ENCODE results near the gene KLF14. TPM values are rescaled to one million over a fixed set of nuclear protein-coding genes. Genes with fewer than 3 reads are reported as not detected.
"Not testable (repeated sequence)": the region's sequence is repeated elsewhere in the genome, so short reads cannot be mapped to it uniquely, and the experiment has no call there.

KLF14 gene
- total and polyA plus RNA-seq, 7 experiments from 2014 or later = 0.37 TPM; not detected in 6

DNA sequence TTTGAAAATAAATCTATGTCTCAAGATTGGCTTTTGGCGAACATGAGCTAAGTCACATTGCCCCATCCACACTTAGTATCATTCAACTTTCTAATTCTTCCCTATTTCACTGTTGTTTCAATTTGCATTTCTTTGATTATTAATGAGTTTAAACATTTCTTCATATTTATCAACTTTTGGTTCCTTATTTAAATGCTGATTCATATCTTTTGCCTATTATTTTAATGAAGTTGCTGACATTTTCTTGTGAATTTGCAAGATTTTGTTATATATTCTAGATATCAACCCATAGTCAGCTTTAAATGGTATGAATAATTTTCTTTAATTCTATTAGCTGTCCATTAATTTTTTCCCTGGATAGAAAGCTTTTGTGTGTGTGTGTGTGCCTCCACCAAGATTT is 33.2 kb downstream of the KLF14 start:
- no peak overlapping the region for H3K4me3 Mint-ChIP-seq
- no peak for DNase-seq
- peaks cover 4 to 14% (median 7%) of the 10 kb centered on the region in 5 donors for H3K27me3 Mint-ChIP-seq
- Histone ChIP-seq H3K27me3 (ENCODE audit: control insufficient read depth in 2 of 2, insufficient read depth in 2 of 2, low read length in 2 of 2) (no peaks in the 10 kb centered on the region), H3K4me1 (ENCODE audit: control insufficient read depth in 2 of 2, insufficient read depth in 2 of 2, low read length in 2 of 2) (no peaks in the 10 kb centered on the region), H3K9me3 (ENCODE audit: control insufficient read depth in 2 of 3, low read length in 3 of 3) (no peaks in the 10 kb centered on the region), H3K4me3 (ENCODE audit: low read length) (no peak overlapping the region), H3K27ac (ENCODE audit: low read depth, low read length) (no peak overlapping the region), H3K36me3 (ENCODE audit: control insufficient read depth in 2 of 3, insufficient read depth in 3 of 3, low read length in 3 of 3) (no peaks in the 10 kb centered on the region)
- ATAC-seq = no peak
- ChIA-PET CTCF (no interaction called here), POLR2A (no interaction called here)
- H3K4me1 Mint-ChIP-seq = no peaks in the 10 kb centered on the region
- H3K9me3 Mint-ChIP-seq = peaks cover 0 to 4% (median 2%) of the 10 kb centered on the region in 11 donors
- intact Hi-C loops (cut with micrococcal nuclease) = no loop called here
- no peak overlapping the region for H3K27ac Mint-ChIP-seq
- H3K36me3 Mint-ChIP-seq = no peaks in the 10 kb centered on the region

DNA sequence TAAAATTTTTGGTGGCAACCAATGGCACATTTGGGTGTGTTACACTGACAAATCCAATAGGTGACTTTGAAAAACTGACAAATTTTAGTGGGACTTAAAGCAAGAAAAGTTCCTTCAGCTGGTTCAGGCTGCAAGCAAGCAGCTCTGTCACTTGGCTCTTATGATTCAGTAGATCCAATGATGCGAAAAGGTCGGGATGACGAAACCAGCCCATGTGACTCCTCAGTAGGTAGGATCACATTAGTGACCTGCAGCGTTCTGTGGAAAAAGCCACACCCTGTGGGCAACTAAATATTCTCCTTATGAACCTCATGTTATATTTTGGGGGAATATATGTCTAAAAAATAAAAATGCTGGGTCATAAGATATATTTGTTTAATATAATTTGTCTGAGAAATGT is 34.3 kb downstream of the KLF14 start:
- CTCF ChIA-PET = no interaction called here
- Histone ChIP-seq H3K4me3 (ENCODE audit: low read length) (no peak overlapping the region), H3K36me3 (ENCODE audit: control insufficient read depth in 2 of 3, insufficient read depth in 3 of 3, low read length in 3 of 3) (no peaks in the 10 kb centered on the region), H3K4me1 (ENCODE audit: control insufficient read depth in 2 of 2, insufficient read depth in 2 of 2, low read length in 2 of 2) (no peaks in the 10 kb centered on the region), H3K27ac (ENCODE audit: low read depth, low read length) (no peak overlapping the region), H3K9me3 (ENCODE audit: control insufficient read depth in 2 of 3, low read length in 3 of 3) (no peaks in the 10 kb centered on the region), H3K27me3 (ENCODE audit: control insufficient read depth in 2 of 2, insufficient read depth in 2 of 2, low read length in 2 of 2) (no peaks in the 10 kb centered on the region)
- POLR2A ChIA-PET = no interaction called here
- H3K27ac Mint-ChIP-seq = no peak overlapping the region
- H3K27me3 Mint-ChIP-seq = peaks cover 4 to 13% (median 8%) of the 10 kb centered on the region in 5 donors
- no peak overlapping the region for H3K4me3 Mint-ChIP-seq
- no peak for DNase-seq
- peaks cover 0 to 4% (median under 1%) of the 10 kb centered on the region in 11 donors for H3K9me3 Mint-ChIP-seq
- intact Hi-C loops (cut with micrococcal nuclease) = loop anchor here in 1 of 2 donors (5.0 kb wide), 1 partner anchor 457 kb away; no protein-coding TSS in a partner anchor
- H3K36me3 Mint-ChIP-seq = no peaks in the 10 kb centered on the region
- no peaks in the 10 kb centered on the region for H3K4me1 Mint-ChIP-seq
- no peak for ATAC-seq

DNA sequence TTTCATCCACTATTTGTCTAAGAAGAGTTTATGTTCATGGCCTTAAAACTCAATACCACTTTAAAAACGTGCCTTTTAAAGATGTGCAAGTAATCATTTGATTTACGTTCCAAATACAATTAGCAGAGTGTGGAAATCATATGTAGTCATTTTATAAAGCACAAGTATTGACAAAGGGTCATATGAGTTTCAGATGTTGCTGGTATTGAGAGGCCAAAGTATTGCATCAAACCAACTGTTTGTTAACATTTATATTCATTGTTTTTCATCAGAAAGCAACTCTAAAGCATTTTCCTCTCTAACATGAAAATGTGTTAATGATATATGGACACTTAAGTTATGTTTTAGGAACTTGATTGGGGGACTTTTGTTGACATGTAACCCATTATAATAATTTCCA is 36.2 kb downstream of the KLF14 start:
- no peak overlapping the region for H3K4me3 Mint-ChIP-seq
- H3K9me3 Mint-ChIP-seq = peaks cover 0 to 2% (median 0%) of the 10 kb centered on the region in 11 donors
- Histone ChIP-seq H3K9me3 (ENCODE audit: control insufficient read depth in 2 of 3, low read length in 3 of 3) (no peaks in the 10 kb centered on the region), H3K36me3 (ENCODE audit: control insufficient read depth in 2 of 3, insufficient read depth in 3 of 3, low read length in 3 of 3) (no peaks in the 10 kb centered on the region), H3K27ac (ENCODE audit: low read depth, low read length) (no peak overlapping the region), H3K4me1 (ENCODE audit: control insufficient read depth in 2 of 2, insufficient read depth in 2 of 2, low read length in 2 of 2) (no peaks in the 10 kb centered on the region), H3K4me3 (ENCODE audit: low read length) (no peak overlapping the region), H3K27me3 (ENCODE audit: control insufficient read depth in 2 of 2, insufficient read depth in 2 of 2, low read length in 2 of 2) (no peaks in the 10 kb centered on the region)
- H3K36me3 Mint-ChIP-seq = no peaks in the 10 kb centered on the region
- ChIA-PET POLR2A (no interaction called here), CTCF (no interaction called here)
- peaks cover 0 to 10% (median 4%) of the 10 kb centered on the region in 5 donors for H3K27me3 Mint-ChIP-seq
- DNase-seq (no peak), ATAC-seq (no peak)
- no peak overlapping the region for H3K27ac Mint-ChIP-seq
- intact Hi-C loops (cut with micrococcal nuclease) = loop anchor here in 1 of 2 donors (5.0 kb wide), 1 partner anchor 456 kb away; no protein-coding TSS in a partner anchor
- H3K4me1 Mint-ChIP-seq = no peaks in the 10 kb centered on the region

DNA sequence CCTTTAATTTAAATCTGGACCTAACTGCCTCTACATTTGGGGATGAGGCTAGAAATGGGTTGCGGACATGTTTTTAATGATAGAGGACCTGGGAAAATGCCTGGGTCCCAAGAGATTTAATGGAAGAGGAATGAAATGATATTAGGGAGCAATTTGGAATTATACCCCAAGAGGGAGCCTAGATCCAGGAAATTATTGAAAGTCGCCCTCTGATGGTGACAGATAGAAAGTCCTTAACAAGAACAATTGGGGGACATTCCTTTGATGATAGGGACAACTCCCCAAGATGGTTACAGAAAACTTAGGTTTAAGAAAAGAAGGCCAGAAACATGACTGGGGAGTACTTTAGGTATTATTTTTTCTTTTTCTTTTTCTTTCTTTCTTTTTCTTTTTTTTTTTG is 38.2 kb downstream of the KLF14 start:
- Histone ChIP-seq H3K4me1 (ENCODE audit: control insufficient read depth in 2 of 2, insufficient read depth in 2 of 2, low read length in 2 of 2) (no peaks in the 10 kb centered on the region), H3K36me3 (ENCODE audit: control insufficient read depth in 2 of 3, insufficient read depth in 3 of 3, low read length in 3 of 3) (no peaks in the 10 kb centered on the region), H3K4me3 (ENCODE audit: low read length) (no peak overlapping the region), H3K27ac (ENCODE audit: low read depth, low read length) (no peak overlapping the region), H3K27me3 (ENCODE audit: control insufficient read depth in 2 of 2, insufficient read depth in 2 of 2, low read length in 2 of 2) (no peaks in the 10 kb centered on the region), H3K9me3 (ENCODE audit: control insufficient read depth in 2 of 3, low read length in 3 of 3) (no peaks in the 10 kb centered on the region)
- CTCF ChIA-PET = no interaction called here
- Mint-ChIP-seq H3K27me3 (peaks cover 0 to 10% (median 4%) of the 10 kb centered on the region in 5 donors), H3K4me3 (no peak overlapping the region), H3K36me3 (peaks cover 0 to 7% (median 4%) of the 10 kb centered on the region in 5 donors), H3K27ac (no peak overlapping the region), H3K9me3 (peaks cover 0 to 16% (median 8%) of the 10 kb centered on the region in 11 donors), H3K4me1 (no peaks in the 10 kb centered on the region)
- POLR2A ChIA-PET = no interaction called here
- intact Hi-C loops (cut with micrococcal nuclease) = loop anchor here (1.0 to 5.0 kb wide), 2 partner anchors 454 kb away; no protein-coding TSS in a partner anchor
- ATAC-seq = no peak
- peak in 1 of 9 donors; percentile 13 for DNase-seq

DNA sequence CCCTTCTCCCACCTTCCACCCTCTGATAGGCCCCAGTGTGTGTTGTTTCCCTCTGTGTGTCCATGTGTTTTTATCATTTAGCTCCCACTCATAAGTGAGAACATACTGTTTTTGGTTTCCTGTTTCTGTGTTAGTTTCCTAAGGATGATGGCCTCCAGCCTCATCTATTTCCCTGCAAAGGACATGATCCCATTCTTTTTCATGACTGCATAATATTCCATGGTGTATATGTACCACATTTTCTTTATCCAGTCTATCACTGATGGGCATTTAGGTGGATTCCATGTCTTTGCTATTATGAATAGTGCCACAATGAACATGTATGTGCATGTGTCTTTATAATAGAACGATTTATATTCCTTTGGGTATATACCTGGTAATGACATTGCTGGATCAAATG is 41.6 kb downstream of the KLF14 start:
- H3K4me3 Mint-ChIP-seq; H3K4me3 ChIP-seq (ENCODE audit: low read length); H3K4me1 ChIP-seq (ENCODE audit: control insufficient read depth in 2 of 2, insufficient read depth in 2 of 2, low read length in 2 of 2); H3K36me3 ChIP-seq (ENCODE audit: control insufficient read depth in 2 of 3, insufficient read depth in 3 of 3, low read length in 3 of 3); H3K27ac Mint-ChIP-seq; H3K27me3 ChIP-seq (ENCODE audit: control insufficient read depth in 2 of 2, insufficient read depth in 2 of 2, low read length in 2 of 2); ATAC-seq; H3K27ac ChIP-seq (ENCODE audit: low read depth, low read length); H3K4me1 Mint-ChIP-seq; DNase-seq; CTCF ChIA-PET; POLR2A ChIA-PET; H3K36me3 Mint-ChIP-seq; H3K27me3 Mint-ChIP-seq; intact Hi-C loops (cut with micrococcal nuclease): not testable (repeated sequence)
- H3K9me3 ChIP-seq (ENCODE audit: control insufficient read depth in 2 of 3, low read length in 3 of 3) = peaks cover 0 to 22% (median 5%) of the 10 kb centered on the region in 3 experiments
- peaks cover 0 to 21% (median 15%) of the 10 kb centered on the region in 11 donors for H3K9me3 Mint-ChIP-seq

DNA sequence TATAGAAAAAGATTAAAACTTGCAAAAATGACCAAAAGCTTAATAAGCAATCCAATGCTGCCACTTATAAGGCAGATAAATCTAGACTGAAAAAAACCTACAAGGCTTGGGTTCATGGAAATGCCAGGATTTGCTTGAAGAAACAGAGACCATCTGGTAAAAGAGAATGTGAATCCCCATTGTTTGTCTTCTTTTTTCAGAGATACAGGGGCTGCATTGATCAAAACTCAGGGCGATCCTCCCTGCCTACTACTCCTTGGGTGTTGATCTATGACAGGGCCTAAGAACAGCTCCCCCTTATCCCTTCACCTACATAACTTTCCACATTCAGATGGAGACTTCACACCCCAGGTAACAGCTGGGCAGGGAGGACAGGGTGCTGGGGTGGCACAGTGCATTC is 44.3 kb downstream of the KLF14 start:
- no peak for DNase-seq
- H3K27ac Mint-ChIP-seq = no peak overlapping the region
- ATAC-seq = no peak
- Histone ChIP-seq H3K9me3 (ENCODE audit: control insufficient read depth in 2 of 3, low read length in 3 of 3) (peaks cover 0 to 22% (median 5%) of the 10 kb centered on the region in 3 experiments), H3K4me1 (ENCODE audit: control insufficient read depth in 2 of 2, insufficient read depth in 2 of 2, low read length in 2 of 2) (no peaks in the 10 kb centered on the region), H3K27me3 (ENCODE audit: control insufficient read depth in 2 of 2, insufficient read depth in 2 of 2, low read length in 2 of 2) (no peaks in the 10 kb centered on the region), H3K36me3 (ENCODE audit: control insufficient read depth in 2 of 3, insufficient read depth in 3 of 3, low read length in 3 of 3) (no peaks in the 10 kb centered on the region), H3K4me3 (ENCODE audit: low read length) (no peak overlapping the region), H3K27ac (ENCODE audit: low read depth, low read length) (no peak overlapping the region)
- peaks cover 0 to 8% (median 0%) of the 10 kb centered on the region in 5 donors for H3K27me3 Mint-ChIP-seq
- no peaks in the 10 kb centered on the region for H3K4me1 Mint-ChIP-seq
- ChIA-PET CTCF (no interaction called here), POLR2A (no interaction called here)
- intact Hi-C loops (cut with micrococcal nuclease) = no loop called here
- H3K36me3 Mint-ChIP-seq = peaks cover 0 to 7% (median 4%) of the 10 kb centered on the region in 5 donors
- peaks cover 0 to 21% (median 15%) of the 10 kb centered on the region in 11 donors for H3K9me3 Mint-ChIP-seq
- no peak overlapping the region for H3K4me3 Mint-ChIP-seq

DNA sequence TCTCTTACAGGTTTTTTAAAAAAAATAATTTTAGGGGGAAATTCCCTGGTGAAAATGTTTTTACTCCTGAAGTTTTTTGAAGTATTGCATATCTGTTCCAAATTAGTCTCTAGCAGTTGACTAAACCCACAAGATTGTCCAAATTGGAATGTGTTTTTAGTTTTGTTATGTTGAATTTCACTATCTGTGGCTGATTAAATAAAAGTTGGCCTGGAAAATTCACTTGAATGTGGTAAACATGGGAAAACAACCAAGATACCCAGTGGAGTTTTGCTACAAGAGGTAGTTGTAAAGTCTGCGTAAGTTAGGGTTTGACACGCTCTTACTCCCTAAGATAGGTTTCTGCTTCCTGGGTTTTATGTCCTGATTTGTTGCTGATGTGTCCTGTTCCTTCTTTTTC is 51.0 kb downstream of the KLF14 start:
- no peak for ATAC-seq
- Mint-ChIP-seq H3K4me1 (no peaks in the 10 kb centered on the region), H3K36me3 (no peaks in the 10 kb centered on the region), H3K27ac (no peak overlapping the region), H3K27me3 (peaks cover 0 to 13% (median 4%) of the 10 kb centered on the region in 5 donors), H3K4me3 (no peak overlapping the region), H3K9me3 (peaks cover 0 to 9% (median 0%) of the 10 kb centered on the region in 11 donors)
- Histone ChIP-seq H3K4me1 (ENCODE audit: control insufficient read depth in 2 of 2, insufficient read depth in 2 of 2, low read length in 2 of 2) (no peaks in the 10 kb centered on the region), H3K27ac (ENCODE audit: low read depth, low read length) (no peak overlapping the region), H3K4me3 (ENCODE audit: low read length) (no peak overlapping the region), H3K36me3 (ENCODE audit: control insufficient read depth in 2 of 3, insufficient read depth in 3 of 3, low read length in 3 of 3) (no peaks in the 10 kb centered on the region), H3K27me3 (ENCODE audit: control insufficient read depth in 2 of 2, insufficient read depth in 2 of 2, low read length in 2 of 2) (no peaks in the 10 kb centered on the region), H3K9me3 (ENCODE audit: control insufficient read depth in 2 of 3, low read length in 3 of 3) (peaks cover 0 to under 1% (median 0%) of the 10 kb centered on the region in 3 experiments)
- intact Hi-C loops (cut with micrococcal nuclease) = no loop called here
- ChIA-PET POLR2A (interaction anchor here (0.5 kb wide), 1 partner anchor 416 kb away, joined by 3 read pairs; no protein-coding TSS in a partner anchor), CTCF (no interaction called here)
- no peak for DNase-seq
